Hepatocyte (in vitro differentiated cells): ENCODE measurements around the gene LCE3E.

Experiments
- EZH2 ChIP-seq: fragments of 200-600 bp; sonication (generic); IDR thresholded peaks from 2 replicates; pipeline ENCODE4 v1.6.1; 2016; ENCODE audit warnings: antibody characterized with exemption, mild to moderate bottlenecking, borderline replicate concordance
- EZH2phosphoT487 ChIP-seq: fragments of 200-600 bp; sonication (generic); IDR thresholded peaks from one replicate; pipeline ENCODE4 v1.6.1; 2018; ENCODE audit warnings: antibody characterized with exemption, mild to moderate bottlenecking, low read depth, moderate library complexity; ENCODE audit not compliant: unreplicated experiment, severe bottlenecking
- TF ChIP-seq, protein P1 (sequence below): fragments of 200-600 bp; sonication (generic); IDR thresholded peaks from 2 replicates; pipeline ENCODE4 v1.5.1; 2016; ENCODE audit warnings: antibody characterized with exemption, mild to moderate bottlenecking; ENCODE audit not compliant: poor library complexity

DNA sequence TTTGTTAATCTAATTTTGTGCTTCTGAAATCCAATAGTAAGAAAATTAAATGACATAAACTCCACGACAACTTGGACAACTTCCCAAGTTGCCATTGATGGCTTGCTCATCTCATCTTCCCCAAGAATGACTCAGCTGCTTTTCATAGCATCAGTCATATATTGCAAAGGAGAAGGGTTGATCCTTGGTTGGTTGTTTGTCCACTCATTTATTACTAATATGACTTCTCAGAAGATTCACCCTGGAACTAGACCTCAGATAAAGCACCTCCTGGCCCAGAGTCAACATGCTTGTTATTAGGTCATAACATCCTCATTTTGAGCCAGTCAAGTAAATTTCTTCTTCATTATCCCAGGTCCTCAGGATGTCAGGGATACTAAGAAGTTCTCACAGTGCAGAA lies 16.1 kb upstream of the LCE3E start:
- TF ChIP-seq, protein P1, sequence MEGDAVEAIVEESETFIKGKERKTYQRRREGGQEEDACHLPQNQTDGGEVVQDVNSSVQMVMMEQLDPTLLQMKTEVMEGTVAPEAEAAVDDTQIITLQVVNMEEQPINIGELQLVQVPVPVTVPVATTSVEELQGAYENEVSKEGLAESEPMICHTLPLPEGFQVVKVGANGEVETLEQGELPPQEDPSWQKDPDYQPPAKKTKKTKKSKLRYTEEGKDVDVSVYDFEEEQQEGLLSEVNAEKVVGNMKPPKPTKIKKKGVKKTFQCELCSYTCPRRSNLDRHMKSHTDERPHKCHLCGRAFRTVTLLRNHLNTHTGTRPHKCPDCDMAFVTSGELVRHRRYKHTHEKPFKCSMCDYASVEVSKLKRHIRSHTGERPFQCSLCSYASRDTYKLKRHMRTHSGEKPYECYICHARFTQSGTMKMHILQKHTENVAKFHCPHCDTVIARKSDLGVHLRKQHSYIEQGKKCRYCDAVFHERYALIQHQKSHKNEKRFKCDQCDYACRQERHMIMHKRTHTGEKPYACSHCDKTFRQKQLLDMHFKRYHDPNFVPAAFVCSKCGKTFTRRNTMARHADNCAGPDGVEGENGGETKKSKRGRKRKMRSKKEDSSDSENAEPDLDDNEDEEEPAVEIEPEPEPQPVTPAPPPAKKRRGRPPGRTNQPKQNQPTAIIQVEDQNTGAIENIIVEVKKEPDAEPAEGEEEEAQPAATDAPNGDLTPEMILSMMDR = no peak
- no peak for TF ChIP-seq EZH2phosphoT487
- TF ChIP-seq EZH2 = no peak
